DND-41 (cell line): ENCODE measurements around the gene HOXA2.

Source experiments
- ATAC-seq: fragments of 200-7000 bp; cut with Tn5 transposase; 3 replicates; pipeline ENCODE4 v1.9.1; 2021; ENCODE audit warnings: low read depth; ENCODE audit not compliant: insufficient read depth
- DNase-seq: peaks from one replicate; pipeline ENCODE4 v3.0.0-alpha.2; 2020
- H2AFZ ChIP-seq: 2 replicates; pipeline ENCODE4 v1.6.0; 2012; ENCODE audit warnings: low read depth, low read length
- H3K27ac ChIP-seq: 2 replicates; pipeline ENCODE4 v1.5.1; 2012; ENCODE audit warnings: low read length, inconsistent platforms
- H3K27me3 ChIP-seq: fragments of 200-600 bp; sonication (generic); 2 replicates; pipeline ENCODE4 v1.6.0; 2012; ENCODE audit warnings: low read length, mild to moderate bottlenecking, inconsistent platforms; ENCODE audit not compliant: insufficient read depth, poor library complexity
- H3K36me3 ChIP-seq: 2 replicates; pipeline ENCODE4 v1.5.1; 2012; ENCODE audit warnings: low read length, inconsistent platforms; ENCODE audit not compliant: insufficient read depth
- H3K4me1 ChIP-seq: 2 replicates; pipeline ENCODE4 v1.5.1; 2012; ENCODE audit warnings: mild to moderate bottlenecking, low read length; ENCODE audit not compliant: insufficient read depth
- H3K4me2 ChIP-seq: 2 replicates; pipeline ENCODE4 v1.6.0; 2012; ENCODE audit warnings: mild to moderate bottlenecking, moderate library complexity, low read length, inconsistent platforms; ENCODE audit not compliant: insufficient read depth
- H3K4me3 ChIP-seq, 2 experiments: fragments of 200-600 bp in 1 of 2; shearing (Covaris generic) in 1 of 2; 2 replicates each; pipeline ENCODE4 v1.5.1; 2012 to 2016; ENCODE audit warnings: inconsistent platforms in 2 of 2, low read length in 2 of 2, mild to moderate bottlenecking in 2 of 2, low read depth in 1 of 2, moderate library complexity in 1 of 2
- H3K79me2 ChIP-seq: 2 replicates; pipeline ENCODE4 v1.6.0; 2012; ENCODE audit warnings: low read length, inconsistent platforms; ENCODE audit not compliant: insufficient read depth
- H3K9ac ChIP-seq: 2 replicates; pipeline ENCODE4 v1.6.0; 2012; ENCODE audit warnings: low read depth, mild to moderate bottlenecking, inconsistent platforms, low read length, moderate library complexity
- H3K9me3 ChIP-seq: 2 replicates; pipeline ENCODE4 v1.5.1; 2012; ENCODE audit warnings: low read length, moderate library complexity, mild to moderate bottlenecking, inconsistent platforms; ENCODE audit not compliant: insufficient read depth, severe bottlenecking
- H4K20me1 ChIP-seq: 2 replicates; pipeline ENCODE4 v1.6.0; 2012; ENCODE audit warnings: low read length; ENCODE audit not compliant: insufficient read depth
- EZH2 ChIP-seq: IDR thresholded peaks from 3 replicates; pipeline ENCODE4 v1.6.1; 2012; ENCODE audit warnings: borderline replicate concordance, low read depth, mild to moderate bottlenecking, moderate library complexity, low read length, inconsistent platforms; ENCODE audit not compliant: severe bottlenecking
- TF ChIP-seq, protein P1 (sequence below): IDR thresholded peaks from 2 replicates; pipeline ENCODE4 v1.5.1; 2012; ENCODE audit warnings: borderline replicate concordance, low read length, moderate library complexity, mild to moderate bottlenecking; ENCODE audit not compliant: poor library complexity, severe bottlenecking; ENCODE audit errors: extremely low read depth

HOXA2 gene

DNA sequence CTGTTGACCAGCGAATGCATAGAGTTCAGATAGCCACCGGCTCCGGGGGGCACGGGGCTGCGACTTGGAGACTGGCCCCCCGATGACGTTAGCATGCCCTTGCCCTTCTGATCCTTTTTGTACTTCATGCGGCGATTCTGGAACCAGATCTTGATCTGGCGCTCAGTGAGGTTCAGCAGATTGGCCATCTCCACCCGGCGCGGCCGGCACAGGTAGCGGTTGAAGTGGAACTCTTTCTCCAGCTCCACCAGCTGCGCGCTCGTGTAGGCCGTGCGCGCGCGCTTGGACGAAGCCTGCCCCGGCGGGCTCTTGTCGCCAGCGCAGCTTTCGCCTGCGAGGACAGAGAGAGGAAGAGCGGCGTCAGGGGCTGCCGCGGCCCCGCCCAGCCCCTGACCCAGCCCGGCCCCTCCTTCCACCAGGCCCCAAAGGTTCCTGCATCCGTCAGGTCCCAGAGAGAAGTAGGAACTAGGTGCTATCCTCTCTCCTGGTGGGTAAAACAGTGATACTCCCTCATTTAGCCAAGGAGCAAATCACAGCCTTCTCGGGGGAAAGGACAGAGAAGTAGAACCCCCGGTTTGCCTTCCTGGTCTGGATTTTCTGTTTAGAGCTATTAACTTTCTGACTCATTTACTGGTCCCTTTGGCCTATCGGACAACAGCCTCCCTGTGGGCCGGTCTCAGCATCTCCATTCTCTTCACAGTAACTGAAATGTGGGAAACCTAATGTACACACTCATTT lies 6.1 kb upstream of the HOXA2 start:
- Histone ChIP-seq H3K4me2 (no peak overlapping the region), H4K20me1 (no peaks in the 10 kb centered on the region), H3K27me3 (no peaks in the 10 kb centered on the region), H3K4me1 (no peaks in the 10 kb centered on the region), H3K9ac (no peak overlapping the region), H3K9me3 (no peaks in the 10 kb centered on the region), H2AFZ (no peak overlapping the region), H3K79me2 (no peaks in the 10 kb centered on the region), H3K4me3 (no peak overlapping the region), H3K36me3 (no peaks in the 10 kb centered on the region), H3K27ac (no peak overlapping the region)
- no peak for TF ChIP-seq EZH2
- TF ChIP-seq, protein P1, sequence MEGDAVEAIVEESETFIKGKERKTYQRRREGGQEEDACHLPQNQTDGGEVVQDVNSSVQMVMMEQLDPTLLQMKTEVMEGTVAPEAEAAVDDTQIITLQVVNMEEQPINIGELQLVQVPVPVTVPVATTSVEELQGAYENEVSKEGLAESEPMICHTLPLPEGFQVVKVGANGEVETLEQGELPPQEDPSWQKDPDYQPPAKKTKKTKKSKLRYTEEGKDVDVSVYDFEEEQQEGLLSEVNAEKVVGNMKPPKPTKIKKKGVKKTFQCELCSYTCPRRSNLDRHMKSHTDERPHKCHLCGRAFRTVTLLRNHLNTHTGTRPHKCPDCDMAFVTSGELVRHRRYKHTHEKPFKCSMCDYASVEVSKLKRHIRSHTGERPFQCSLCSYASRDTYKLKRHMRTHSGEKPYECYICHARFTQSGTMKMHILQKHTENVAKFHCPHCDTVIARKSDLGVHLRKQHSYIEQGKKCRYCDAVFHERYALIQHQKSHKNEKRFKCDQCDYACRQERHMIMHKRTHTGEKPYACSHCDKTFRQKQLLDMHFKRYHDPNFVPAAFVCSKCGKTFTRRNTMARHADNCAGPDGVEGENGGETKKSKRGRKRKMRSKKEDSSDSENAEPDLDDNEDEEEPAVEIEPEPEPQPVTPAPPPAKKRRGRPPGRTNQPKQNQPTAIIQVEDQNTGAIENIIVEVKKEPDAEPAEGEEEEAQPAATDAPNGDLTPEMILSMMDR, result no peak
- DNase-seq (no peak), ATAC-seq (no peak)

DNA sequence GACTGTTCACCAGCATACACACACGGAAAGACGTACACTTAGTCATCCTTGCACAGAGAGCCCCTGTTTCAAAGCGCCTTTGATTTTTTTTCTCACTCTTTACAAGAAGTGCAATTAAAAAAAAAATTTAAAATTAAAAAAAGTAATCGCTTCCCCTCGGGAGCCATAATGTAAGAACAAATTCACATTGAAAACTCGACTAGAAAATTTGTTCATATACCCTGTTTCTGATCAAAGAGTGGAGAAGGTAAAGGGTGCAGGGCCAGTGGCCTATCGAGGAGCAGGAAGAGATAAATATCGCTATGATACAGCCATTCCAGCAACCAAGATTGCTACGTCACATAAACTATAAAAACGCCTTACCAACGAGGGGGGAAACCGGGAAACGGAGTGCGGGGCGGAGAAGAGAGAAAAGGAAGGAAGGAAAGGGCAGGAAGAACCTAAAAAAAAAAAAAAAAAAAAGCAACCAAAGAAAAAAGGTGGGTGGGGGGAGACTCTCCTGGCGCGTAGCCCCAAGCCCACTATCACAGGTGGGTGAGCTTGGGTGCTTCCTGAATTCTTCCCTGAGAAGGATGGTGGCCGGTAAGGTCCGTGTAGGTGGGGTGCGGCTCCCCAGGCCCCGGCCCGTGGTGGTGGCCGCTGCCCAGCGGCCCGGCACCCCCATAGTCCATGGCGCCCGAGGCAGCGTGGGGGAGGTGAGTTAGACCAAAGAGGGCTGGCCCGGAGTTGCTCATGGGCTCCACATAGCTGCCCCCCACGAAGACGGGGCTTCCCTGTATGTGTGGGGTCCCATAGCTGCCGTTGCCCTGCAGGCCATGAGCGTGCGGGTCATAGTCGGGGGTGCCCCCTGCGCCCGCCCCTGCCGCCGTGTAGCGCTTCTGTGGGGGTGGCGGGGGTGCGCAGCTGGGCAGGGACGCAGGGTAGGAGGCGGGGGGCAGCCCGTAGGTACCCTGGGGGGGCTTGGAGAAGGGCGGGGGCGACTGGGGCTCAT lies 5.2 kb upstream of the HOXA2 start:
- H3K79me2 ChIP-seq, result no peaks in the 10 kb centered on the region
- no peak overlapping the region for H3K9ac ChIP-seq
- H4K20me1 ChIP-seq, result no peaks in the 10 kb centered on the region
- no peaks in the 10 kb centered on the region for H3K4me1 ChIP-seq
- no peak overlapping the region for H2AFZ ChIP-seq
- H3K27ac ChIP-seq, result no peak overlapping the region
- no peaks in the 10 kb centered on the region for H3K27me3 ChIP-seq
- ATAC-seq, result no peak
- no peak for TF ChIP-seq EZH2
- TF ChIP-seq, protein P1, result no peak
- no peak for DNase-seq
- H3K4me3 ChIP-seq, result no peak overlapping the region
- H3K36me3 ChIP-seq, result no peaks in the 10 kb centered on the region
- H3K4me2 ChIP-seq, result no peak overlapping the region
- H3K9me3 ChIP-seq, result no peaks in the 10 kb centered on the region

DNA sequence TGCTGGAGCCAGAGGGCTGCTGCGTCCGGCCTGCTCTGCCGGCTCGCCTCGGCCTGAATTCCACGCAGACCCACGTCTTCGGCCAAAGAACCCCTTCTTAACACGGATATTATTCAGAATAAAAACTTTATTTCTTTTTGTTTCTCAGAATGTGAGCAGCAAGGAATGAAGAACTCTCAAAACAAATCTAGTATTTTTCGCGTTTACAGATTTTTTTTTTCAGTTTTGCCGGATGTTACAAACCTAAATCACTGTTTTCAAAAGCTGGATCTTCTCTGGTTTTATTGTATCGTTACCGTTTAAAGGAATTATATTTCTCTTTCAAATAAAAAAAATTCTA lies 4.4 kb upstream of the HOXA2 start:
- no peaks in the 10 kb centered on the region for H3K36me3 ChIP-seq
- H4K20me1 ChIP-seq, result no peaks in the 10 kb centered on the region
- DNase-seq, result no peak
- H3K9ac ChIP-seq, result no peak overlapping the region
- H2AFZ ChIP-seq, result no peak overlapping the region
- no peaks in the 10 kb centered on the region for H3K27me3 ChIP-seq
- no peak overlapping the region for H3K4me2 ChIP-seq
- H3K4me1 ChIP-seq, result no peaks in the 10 kb centered on the region
- H3K79me2 ChIP-seq, result no peaks in the 10 kb centered on the region
- H3K9me3 ChIP-seq, result no peaks in the 10 kb centered on the region
- H3K27ac ChIP-seq, result no peak overlapping the region
- TF ChIP-seq EZH2, result no peak
- TF ChIP-seq, protein P1, result no peak
- H3K4me3 ChIP-seq, result no peak overlapping the region
- no peak for ATAC-seq
